Testis (tissue), 3 donors: ENCODE data around the gene DCLK2. TPM values are rescaled to one million over a fixed set of nuclear protein-coding genes. Genes with fewer than 3 reads are reported as not detected.

ENCODE experiments used
- DNase-seq: peaks from one replicate; pipeline ENCODE4 v3.0.0-alpha.2; 2019
- H3K27ac ChIP-seq, 2 donors: fragments of 200-600 bp; sonication (generic); one replicate each; pipeline ENCODE4 v1.5.1; 2019
- H3K27me3 ChIP-seq: fragments of 200-600 bp; sonication (generic); one replicate; pipeline ENCODE4 v1.5.1; 2019
- H3K36me3 ChIP-seq: fragments of 200-600 bp; sonication (generic); one replicate; pipeline ENCODE4 v1.5.1; 2017; ENCODE audit warnings: low read depth; ENCODE audit errors: missing control alignments
- H3K4me1 ChIP-seq: fragments of 200-600 bp; sonication (generic); one replicate; pipeline ENCODE4 v1.5.1; 2019
- H3K4me3 ChIP-seq, 2 donors: fragments of 200-600 bp; sonication (generic); one replicate each; pipeline ENCODE4 v1.5.1; 2017 to 2019
- H3K9me3 ChIP-seq: fragments of 200-600 bp; sonication (generic); one replicate; pipeline ENCODE4 v1.5.1; 2017
- POLR2A ChIP-seq: fragments of 450-650 bp; IDR thresholded peaks from one replicate; pipeline ENCODE4 v1.6.1; 2017; ENCODE audit warnings: antibody characterized with exemption, mild to moderate bottlenecking, moderate library complexity
- WGBS, 2 donors: methylation state at CpG; one replicate each; pipeline ENCODE4 v1.1.5; 2018; 5-methylcytosine and 5-hydroxymethylcytosine counted together
- intact Hi-C: fragments of 100-400 bp; cut with DNase I; formaldehyde crosslinking; loops from one replicate; pipeline ENCODE4 v1.15.1; 2023; ENCODE audit warnings: low total_unique reads
- polyA plus RNA-seq: library from polyadenylated mRNA; stranded (reverse); fragments of 350-450 nt; fragmentation: Illumina TruSeq; extraction: RNeasy Lipid Tissue Mini Kit (QIAGEN cat#74804); gene quantifications from one replicate; pipeline ENCODE4 v1.2.3, GENCODE V29; 2014; ENCODE audit warnings: low read depth, low replicate concordance; ENCODE audit not compliant: insufficient read depth
- total RNA-seq, 2 donors: library from RNA; depleted of rRNA; stranded (reverse); fragments of >200 nt; gene quantifications; one replicate each; pipeline ENCODE4 v1.2.3, GENCODE V29; 2016
- TF ChIP-seq, protein P1 (sequence below), 3 experiments: fragments of 450-650 bp in 2 of 3; fragments of 200-600 bp in 1 of 3; sonication (generic) in 1 of 3; IDR thresholded peaks; one replicate each; pipeline ENCODE4 v1.5.1; 2016 to 2019; ENCODE audit warnings: antibody characterized with exemption in 3 of 3, mild to moderate bottlenecking in 2 of 3, moderate library complexity in 1 of 3

The DCLK2 gene
- total and polyA plus RNA-seq, 3 donors from 2014 or later, result 6.1 to 18.4 (median 14.8) TPM

DNA sequence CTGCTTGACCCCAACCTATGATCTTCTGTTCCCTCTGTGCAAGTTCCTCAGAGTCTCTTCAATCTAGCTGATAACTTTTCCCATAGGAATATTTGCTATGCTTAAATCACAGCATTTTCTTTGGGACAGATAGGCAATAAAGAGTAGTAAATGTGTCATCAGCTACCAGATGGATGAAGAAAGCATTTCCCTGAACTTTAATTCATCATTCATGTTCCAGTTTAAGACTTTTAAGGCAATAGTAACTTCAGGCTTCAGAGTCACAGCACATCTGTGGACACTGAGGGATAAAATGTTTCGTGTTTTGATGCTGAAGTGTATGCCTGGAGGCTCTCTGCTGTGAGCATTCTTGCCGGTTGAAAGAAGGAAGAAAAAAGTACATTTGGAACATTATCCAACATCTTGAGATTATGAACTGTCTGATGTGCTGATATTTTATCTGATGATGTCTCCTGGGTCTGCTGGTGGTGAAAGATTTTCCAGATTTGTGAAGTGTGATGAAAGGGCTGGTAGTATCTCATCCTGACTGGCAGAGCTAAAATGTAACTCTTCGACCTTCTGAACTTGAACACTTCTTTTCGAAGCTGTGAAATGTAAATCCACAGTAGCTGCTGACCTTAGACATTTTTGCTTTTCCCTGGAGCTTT is 133.7 kb downstream of the DCLK2 start:
- DNase-seq, result no peak
- no peaks in the 10 kb centered on the region for H3K27me3 ChIP-seq
- H3K36me3 ChIP-seq, result no peaks in the 10 kb centered on the region
- no peak for TF ChIP-seq POLR2A
- TF ChIP-seq, protein P1, sequence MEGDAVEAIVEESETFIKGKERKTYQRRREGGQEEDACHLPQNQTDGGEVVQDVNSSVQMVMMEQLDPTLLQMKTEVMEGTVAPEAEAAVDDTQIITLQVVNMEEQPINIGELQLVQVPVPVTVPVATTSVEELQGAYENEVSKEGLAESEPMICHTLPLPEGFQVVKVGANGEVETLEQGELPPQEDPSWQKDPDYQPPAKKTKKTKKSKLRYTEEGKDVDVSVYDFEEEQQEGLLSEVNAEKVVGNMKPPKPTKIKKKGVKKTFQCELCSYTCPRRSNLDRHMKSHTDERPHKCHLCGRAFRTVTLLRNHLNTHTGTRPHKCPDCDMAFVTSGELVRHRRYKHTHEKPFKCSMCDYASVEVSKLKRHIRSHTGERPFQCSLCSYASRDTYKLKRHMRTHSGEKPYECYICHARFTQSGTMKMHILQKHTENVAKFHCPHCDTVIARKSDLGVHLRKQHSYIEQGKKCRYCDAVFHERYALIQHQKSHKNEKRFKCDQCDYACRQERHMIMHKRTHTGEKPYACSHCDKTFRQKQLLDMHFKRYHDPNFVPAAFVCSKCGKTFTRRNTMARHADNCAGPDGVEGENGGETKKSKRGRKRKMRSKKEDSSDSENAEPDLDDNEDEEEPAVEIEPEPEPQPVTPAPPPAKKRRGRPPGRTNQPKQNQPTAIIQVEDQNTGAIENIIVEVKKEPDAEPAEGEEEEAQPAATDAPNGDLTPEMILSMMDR (IDR thresholded peaks at IDR 0.05), result no peak
- intact Hi-C loops, result loop anchor here (10.0 kb wide), 1 partner anchor 197 kb away; no protein-coding TSS in a partner anchor
- H3K27ac ChIP-seq, result no peak overlapping the region
- 77 to 78% methylated on average over 4 of the region's 4 CpGs for WGBS, 2 donors
- no peak overlapping the region for H3K4me3 ChIP-seq
- H3K9me3 ChIP-seq, result no peaks in the 10 kb centered on the region
- H3K4me1 ChIP-seq, result peaks cover 6% of the 10 kb centered on the region

DNA sequence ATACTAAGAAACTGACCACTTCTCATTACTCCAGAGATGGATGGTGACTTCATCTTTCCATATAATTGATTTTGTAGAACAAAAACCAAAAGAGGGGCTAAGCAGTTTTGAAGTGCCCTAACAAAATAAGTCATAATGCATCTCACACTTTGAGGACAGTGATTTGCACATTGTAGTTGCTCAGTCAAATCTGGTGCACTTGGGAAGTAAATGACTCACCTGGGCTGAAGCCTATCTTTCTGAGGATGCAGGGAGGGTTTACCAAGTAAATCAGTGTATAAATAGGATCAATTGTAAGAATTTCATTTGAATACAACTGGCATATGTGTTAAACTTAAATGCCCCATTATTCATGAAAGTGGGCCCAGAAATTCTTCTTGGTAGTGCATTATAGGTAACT is 134.2 kb downstream of the DCLK2 start:
- no peaks in the 10 kb centered on the region for H3K36me3 ChIP-seq
- no peak overlapping the region for H3K4me3 ChIP-seq
- TF ChIP-seq, protein P1 (IDR thresholded peaks at IDR 0.05), result no peak
- TF ChIP-seq POLR2A, result no peak
- DNase-seq, result no peak
- H3K9me3 ChIP-seq, result no peaks in the 10 kb centered on the region
- peaks cover under 1% of the 10 kb centered on the region for H3K4me1 ChIP-seq
- H3K27me3 ChIP-seq, result no peaks in the 10 kb centered on the region
- intact Hi-C loops, result loop anchor here (10.0 kb wide), 1 partner anchor 198 kb away; no protein-coding TSS in a partner anchor
- H3K27ac ChIP-seq, result no peak overlapping the region

DNA sequence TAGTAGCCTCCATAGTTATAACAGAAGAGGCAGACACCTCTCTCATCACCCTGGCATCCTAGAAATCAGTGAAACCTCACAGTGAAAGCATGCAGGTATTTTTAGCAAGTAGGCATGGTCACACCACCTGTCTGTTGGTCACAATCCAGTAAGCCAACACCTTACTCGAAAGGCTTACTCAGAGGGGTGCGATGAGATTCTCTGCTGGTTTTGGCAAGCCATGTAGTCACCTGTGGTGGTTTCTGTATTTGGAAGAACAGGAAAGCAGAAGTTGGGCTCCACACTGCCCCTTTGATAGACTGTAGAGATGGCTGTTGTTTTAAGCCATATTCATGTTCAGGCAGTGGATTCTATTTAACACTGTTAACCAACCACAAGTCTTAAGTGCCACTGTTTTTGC is 134.7 kb downstream of the DCLK2 start:
- DNase-seq, result no peak
- H3K4me3 ChIP-seq, result no peak overlapping the region
- no peaks in the 10 kb centered on the region for H3K36me3 ChIP-seq
- no peak for TF ChIP-seq POLR2A
- TF ChIP-seq, protein P1 (IDR thresholded peaks at IDR 0.05), result no peak
- no peaks in the 10 kb centered on the region for H3K4me1 ChIP-seq
- WGBS, 2 donors, result 91 to 100% methylated on average over 1 to 2 of the region's 2 CpGs
- no peaks in the 10 kb centered on the region for H3K27me3 ChIP-seq
- intact Hi-C loops, result loop anchor here (10.0 kb wide), 1 partner anchor 198 kb away; no protein-coding TSS in a partner anchor
- no peaks in the 10 kb centered on the region for H3K9me3 ChIP-seq
- no peak overlapping the region for H3K27ac ChIP-seq

DNA sequence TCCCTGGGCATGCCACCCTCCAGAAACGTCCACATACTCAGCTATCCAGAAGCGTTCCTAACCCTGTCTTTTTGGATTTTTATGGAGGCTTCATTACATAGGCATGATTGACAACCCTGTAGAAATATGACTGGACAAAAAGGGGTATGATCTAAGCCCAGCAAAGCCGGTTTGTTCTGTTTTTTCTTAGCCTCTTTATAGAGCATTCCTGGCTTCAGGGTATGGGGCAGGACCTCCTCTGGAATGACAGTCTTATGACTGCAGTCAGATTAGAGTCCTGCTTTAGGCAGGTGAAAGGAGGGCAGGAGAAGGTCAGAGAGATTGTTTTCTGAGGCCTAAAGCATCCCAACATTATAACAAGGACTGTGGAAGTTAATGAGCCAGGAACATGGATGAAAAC is 137.4 kb downstream of the DCLK2 start:
- intact Hi-C loops, result loop anchor here (10.0 kb wide), 1 partner anchor 201 kb away; no protein-coding TSS in a partner anchor
- H3K4me3 ChIP-seq, result no peak overlapping the region

More for the DNA sequence above, 137.4 kb downstream of the DCLK2 start:
- H3K27me3 ChIP-seq, result no peaks in the 10 kb centered on the region
- TF ChIP-seq POLR2A, result no peak
- TF ChIP-seq, protein P1 (IDR thresholded peaks at IDR 0.05), result no peak
- WGBS, 2 donors, result 89 to 98% methylated on average over 3 of the region's 3 CpGs
- no peaks in the 10 kb centered on the region for H3K4me1 ChIP-seq
- H3K27ac ChIP-seq, result no peak overlapping the region
- no peaks in the 10 kb centered on the region for H3K36me3 ChIP-seq
- no peaks in the 10 kb centered on the region for H3K9me3 ChIP-seq
- no peak for DNase-seq
